HCT116 (cell line): ENCODE data around the gene CIART. TPM values are rescaled to one million over a fixed set of nuclear protein-coding genes. Genes with fewer than 3 reads are reported as not detected.
A peak's percentile ranks its signal among the peaks of the same experiment; 100 is the strongest.

Experiments
- ATAC-seq: fragments of 200-7000 bp; cut with Tn5 transposase; 2 replicates; pipeline ENCODE4 v1.9.1; 2020; ENCODE audit warnings: mild to moderate bottlenecking, moderate library complexity
- BruUV-seq: library from RNA; stranded (reverse); fragments of 400-500 nt; replicated peaks from 2 replicates; lab custom pipeline; 2021; lab: Mats Ljungman, UMichigan
- CTCF ChIA-PET: fragments of 300-600 bp; sonication (Branson Sonifier 250); formaldehyde crosslinking; loops from one replicate; lab custom pipeline; 2021; ENCODE audit warnings: antibody characterized with exemption; lab: Charles Lee
- POLR2A ChIA-PET: fragments of 300-600, 350-600 bp; sonication (Branson Sonifier 250); formaldehyde crosslinking; loops from one replicate; lab custom pipeline; 2021; ENCODE audit warnings: antibody characterized with exemption; lab: Charles Lee
- RAD21 ChIA-PET, 2 experiments: fragments of 300-600 bp; sonication (Branson Sonifier 250); formaldehyde crosslinking; loops; one replicate each; lab custom pipeline; 2023; ENCODE audit warnings: low total read pairs in 2 of 2; ENCODE audit not compliant: uncharacterized antibody in 2 of 2, unreplicated experiment in 2 of 2, low non-redundant PET in 1 of 2; lab: Charles Lee
- DNase-seq: peaks from one replicate; pipeline ENCODE4 v3.0.0-alpha.2; 2010; ENCODE audit warnings: low read depth, low spot score
- H2AFZ ChIP-seq: fragments of 200-600 bp; shearing (Covaris generic), sonication (generic); 2 replicates; pipeline ENCODE4 v1.6.1; 2017; ENCODE audit warnings: low read depth, mixed run types, mixed read lengths, antibody characterized with exemption, low read length; ENCODE audit not compliant: poor library complexity, severe bottlenecking
- H3K27ac ChIP-seq: 2 replicates; pipeline ENCODE4 v1.5.1; 2012; ENCODE audit warnings: low read depth, low read length
- H3K27me3 ChIP-seq: fragments of 200-600 bp; sonication (generic); 2 replicates; pipeline ENCODE4 v1.6.1; 2016; ENCODE audit warnings: mixed run types, low read length, mixed read lengths; ENCODE audit not compliant: insufficient read depth
- H3K36me3 ChIP-seq, 2 experiments: fragments of 200-500 bp in 1 of 2; fragments of 200-600 bp in 1 of 2; sonication (Bioruptor generic) in 1 of 2; sonication (generic) in 1 of 2; 2 replicates each; pipeline versions ENCODE4 v1.5.1 to v1.6.1; 2014 to 2016; ENCODE audit warnings: low read length in 2 of 2, inconsistent platforms in 1 of 2, mixed read lengths in 1 of 2, mixed run types in 1 of 2; ENCODE audit not compliant: insufficient read depth in 2 of 2, control insufficient read depth in 1 of 2
- H3K4me1 ChIP-seq, 2 experiments: fragments of 200-600 bp in 1 of 2; sonication (generic) in 1 of 2; 2 replicates each; pipeline versions ENCODE4 v1.5.1 to v1.6.1; 2012 to 2017; ENCODE audit warnings: low read length in 2 of 2, inconsistent platforms in 1 of 2, mild to moderate bottlenecking in 1 of 2, mixed read lengths in 1 of 2, mixed run types in 1 of 2, moderate library complexity in 1 of 2; ENCODE audit not compliant: insufficient read depth in 2 of 2, control insufficient read depth in 1 of 2
- H3K4me2 ChIP-seq: fragments of 200-600 bp; sonication (generic); 2 replicates; pipeline ENCODE4 v1.6.1; 2017; ENCODE audit warnings: mixed run types, low read length, mixed read lengths
- H3K4me3 ChIP-seq, 2 experiments: fragments of 200-600 bp in 1 of 2; sonication (generic) in 1 of 2; replicated peaks in 1 of 2; 2 replicates each; pipeline ENCODE4 v1.5.1; 2011 to 2016; ENCODE audit warnings: low read length in 2 of 2, control low read depth in 1 of 2, low read depth in 1 of 2, mild to moderate bottlenecking in 1 of 2, mixed read lengths in 1 of 2, mixed run types in 1 of 2
- H3K79me2 ChIP-seq: fragments of 200-600 bp; sonication (generic); 2 replicates; pipeline ENCODE4 v1.6.1; 2017; ENCODE audit warnings: mild to moderate bottlenecking, mixed run types, low read length, moderate library complexity, mixed read lengths; ENCODE audit not compliant: insufficient read depth
- H3K9ac ChIP-seq: fragments of 200-600 bp; sonication (generic); 2 replicates; pipeline ENCODE4 v1.6.1; 2016; ENCODE audit warnings: low read length, mixed read lengths
- H3K9me2 ChIP-seq: fragments of 200-600 bp; sonication (generic), shearing (Covaris generic); 2 replicates; pipeline ENCODE4 v1.6.1; 2017; ENCODE audit warnings: mixed run types, mild to moderate bottlenecking, moderate library complexity; ENCODE audit not compliant: insufficient read depth
- H3K9me3 ChIP-seq, 2 experiments: fragments of 200-500 bp in 1 of 2; fragments of 200-600 bp in 1 of 2; sonication (Bioruptor generic) in 1 of 2; sonication (generic) in 1 of 2; 2 replicates each; pipeline ENCODE4 v1.6.1; 2014 to 2017; ENCODE audit warnings: low read length in 2 of 2, mixed read lengths in 2 of 2, inconsistent platforms in 1 of 2, low read depth in 1 of 2, mild to moderate bottlenecking in 1 of 2, mixed run types in 1 of 2, moderate library complexity in 1 of 2; ENCODE audit not compliant: control insufficient read depth in 1 of 2, insufficient read depth in 1 of 2
- H4K20me1 ChIP-seq: fragments of 200-600 bp; sonication (generic), shearing (Covaris generic); 2 replicates; pipeline ENCODE4 v1.6.1; 2017; ENCODE audit warnings: mixed run types, mild to moderate bottlenecking, moderate library complexity; ENCODE audit not compliant: insufficient read depth
- CBX3 ChIP-seq: IDR thresholded peaks from 2 replicates; pipeline ENCODE4 v1.6.1; 2012; ENCODE audit warnings: low read depth
- CEBPB ChIP-seq: IDR thresholded peaks from 2 replicates; pipeline ENCODE4 v1.6.1; 2012; ENCODE audit warnings: low read depth
- EZH2phosphoT487 ChIP-seq: fragments of 200-600 bp; IDR thresholded peaks from 2 replicates; pipeline ENCODE4 v1.6.1; 2018; ENCODE audit warnings: antibody characterized with exemption, borderline replicate concordance
- FOSL1 ChIP-seq: IDR thresholded peaks from 2 replicates; pipeline ENCODE4 v1.6.1; 2012; ENCODE audit warnings: low read depth
- JUND ChIP-seq: IDR thresholded peaks from 2 replicates; pipeline ENCODE4 v1.6.1; 2012
- POLR2A ChIP-seq: IDR thresholded peaks from 2 replicates; pipeline ENCODE4 v1.7.0; 2011; ENCODE audit warnings: borderline replicate concordance; ENCODE audit not compliant: insufficient read depth, insufficient read length; ENCODE audit errors: extremely low read depth
- POLR2AphosphoS5 ChIP-seq: IDR thresholded peaks from 2 replicates; pipeline ENCODE4 v1.6.1; 2011; ENCODE audit warnings: mild to moderate bottlenecking, low read depth, low read length, moderate library complexity
- SP1 ChIP-seq: IDR thresholded peaks from 2 replicates; pipeline ENCODE4 v1.6.1; 2012; ENCODE audit warnings: low read depth
- YY1 ChIP-seq: IDR thresholded peaks from 2 replicates; pipeline ENCODE4 v1.6.1; 2011; ENCODE audit warnings: low read length, low read depth, moderate library complexity, mild to moderate bottlenecking; ENCODE audit not compliant: insufficient replicate concordance; ENCODE audit errors: extremely low read depth
- ZNF274 ChIP-seq: fragments of 200-500 bp; sonication (Bioruptor generic); IDR thresholded peaks from 2 replicates; pipeline ENCODE4 v1.6.1; 2014; ENCODE audit warnings: mild to moderate bottlenecking, low read depth, low read length, inconsistent platforms
- intact Hi-C: fragments of 100-400 bp; cut with micrococcal nuclease; formaldehyde crosslinking; loops from 2 replicates; pipeline ENCODE4 v1.10.0; 2022
- total RNA-seq: library from RNA; stranded (reverse); gene quantifications from one replicate; pipeline ENCODE4 v1.2.1, GENCODE V29; 2021; ENCODE audit not compliant: unreplicated experiment
- TF ChIP-seq, protein P1 (sequence below): IDR thresholded peaks from 2 replicates; pipeline ENCODE4 v1.6.1; 2011; ENCODE audit warnings: mild to moderate bottlenecking, low read length, moderate library complexity; ENCODE audit not compliant: insufficient replicate concordance; ENCODE audit errors: extremely low read depth
- TF ChIP-seq, protein P2 (sequence below): IDR thresholded peaks from 2 replicates; pipeline ENCODE4 v1.6.1; 2012; ENCODE audit warnings: low read depth

The CIART gene
- total RNA-seq, 1 experiment from 2014 or later: 0.22 TPM

DNA sequence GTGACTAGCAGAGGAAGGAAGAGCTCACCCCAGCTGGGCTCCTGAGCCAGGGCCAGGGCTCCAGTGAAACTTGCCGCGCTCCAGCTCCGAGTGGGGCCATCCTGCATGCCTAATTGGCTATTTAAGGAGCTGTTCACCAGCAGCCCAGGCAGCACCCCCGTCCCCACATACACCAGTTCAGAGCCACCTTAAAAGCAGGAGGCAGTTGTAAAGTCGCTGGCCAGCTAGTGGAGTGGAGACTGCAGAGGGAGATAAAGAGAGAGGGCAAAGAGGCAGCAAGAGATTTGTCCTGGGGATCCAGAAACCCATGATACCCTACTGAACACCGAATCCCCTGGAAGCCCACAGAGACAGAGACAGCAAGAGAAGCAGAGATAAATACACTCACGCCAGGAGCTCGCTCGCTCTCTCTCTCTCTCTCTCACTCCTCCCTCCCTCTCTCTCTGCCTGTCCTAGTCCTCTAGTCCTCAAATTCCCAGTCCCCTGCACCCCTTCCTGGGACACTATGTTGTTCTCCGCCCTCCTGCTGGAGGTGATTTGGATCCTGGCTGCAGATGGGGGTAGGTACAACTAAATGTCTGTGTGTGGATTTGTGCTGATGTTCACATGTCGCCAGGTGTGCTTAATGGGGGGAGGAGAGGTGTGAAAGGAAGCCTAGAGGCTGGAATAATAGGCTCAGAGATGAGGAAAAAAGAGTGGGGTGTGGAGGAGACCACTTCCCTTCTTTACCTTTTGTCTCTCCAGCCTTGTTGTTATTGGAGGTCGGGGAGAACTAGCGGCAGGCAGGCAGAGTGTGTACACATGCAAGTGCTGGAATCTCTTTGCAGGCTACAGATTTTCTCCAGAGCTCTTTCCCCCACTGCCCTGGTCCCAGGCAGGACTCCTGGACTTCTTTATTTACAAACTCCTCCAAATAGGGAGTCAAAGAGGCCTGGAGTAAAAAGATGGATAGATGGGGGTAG lies 24.4 kb upstream of the CIART start, which contains the start of gene CA14:
Gene CA14 (plus strand): TSS at position 151 of the 962 bp plus-strand sequence. CDS start 355 bp downstream, at position 506.
- H3K9me2 ChIP-seq: no peaks in the 10 kb centered on the region
- H4K20me1 ChIP-seq: no peaks in the 10 kb centered on the region
- no peak within 1 kb of the TSS for H3K9ac ChIP-seq
- DNase-seq (no peak), ATAC-seq (no peak)
- no peak within 1 kb of the TSS for H3K27ac ChIP-seq
- H3K9me3 ChIP-seq: no peaks in the 10 kb centered on the region
- H3K4me3 ChIP-seq: no peak within 1 kb of the TSS
- no peaks in the 10 kb centered on the region for H3K79me2 ChIP-seq
- H3K27me3 ChIP-seq: no peaks in the 10 kb centered on the region
- intact Hi-C loops: loop anchor here (5.0 to 10.0 kb wide), 5 partner anchors 64 to 739 kb away; partner anchors contain the start of gene PRPF3
- no peak within 1 kb of the TSS for H3K4me2 ChIP-seq
- H2AFZ ChIP-seq: no peak within 1 kb of the TSS
- no peak for TF ChIP-seq CBX3
- H3K4me1 ChIP-seq: peaks cover 27 to 52% of the 10 kb centered on the region in 2 experiments
- H3K36me3 ChIP-seq: no peaks in the 10 kb centered on the region
- ChIA-PET CTCF (interaction anchor here (1.0 to 2.3 kb wide), 2 partner anchors 24 to 738 kb away, joined by 3 to 11 read pairs; no protein-coding TSS in a partner anchor), POLR2A (no interaction called here), RAD21 (no interaction called here)
- BruUV-seq: no TSS peak

DNA sequence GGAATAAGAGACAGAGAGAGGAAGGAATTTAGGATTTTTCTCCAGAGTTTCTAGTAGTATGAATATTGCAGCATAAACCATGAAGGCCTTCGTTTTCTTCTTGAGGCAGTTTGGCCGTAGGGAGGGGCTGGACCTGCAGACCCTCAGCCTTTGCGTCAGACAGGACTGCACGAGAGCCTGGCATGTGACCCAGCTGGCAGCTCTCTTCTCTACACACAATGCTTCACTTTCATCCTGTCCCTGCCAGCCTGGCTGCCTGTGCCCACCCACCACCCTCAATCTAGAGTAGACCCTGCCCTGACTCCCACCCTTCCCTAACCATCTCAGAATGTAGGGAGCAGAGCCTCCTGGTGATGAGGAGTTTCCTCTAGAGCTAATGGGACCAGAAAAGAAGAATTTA lies 23.1 kb upstream of the CIART start:
- H3K79me2 ChIP-seq: no peaks in the 10 kb centered on the region
- no peaks in the 10 kb centered on the region for H3K36me3 ChIP-seq
- H4K20me1 ChIP-seq: no peaks in the 10 kb centered on the region
- peak overlapping the region; percentile 76 for H3K4me2 ChIP-seq
- RAD21 ChIA-PET: no interaction called here
- H3K4me1 ChIP-seq: peaks cover 30 to 61% of the 10 kb centered on the region in 2 experiments
- H2AFZ ChIP-seq: no peak overlapping the region
- ATAC-seq (no peak), DNase-seq (no peak)
- no peaks in the 10 kb centered on the region for H3K9me2 ChIP-seq
- no peaks in the 10 kb centered on the region for H3K9me3 ChIP-seq
- H3K9ac ChIP-seq: 0 out of 2 replicates have a peak overlapping the region, but pooled peaks have one; percentile 42
- POLR2A ChIA-PET: interaction anchor here (1.6 kb wide), 1 partner anchor 274 kb away, joined by 3 read pairs; no protein-coding TSS in a partner anchor
- no peaks in the 10 kb centered on the region for H3K27me3 ChIP-seq
- intact Hi-C loops: loop anchor here (5.0 to 10.0 kb wide), 5 partner anchors 63 to 738 kb away; partner anchors contain the start of gene PRPF3
- CTCF ChIA-PET: interaction anchor here (0.8 to 1.2 kb wide), 3 partner anchors 14 to 273 kb away, joined by 3 to 5 read pairs (median 3); no protein-coding TSS in a partner anchor
- no TSS peak for BruUV-seq
- peak overlapping the region; percentile 70; the same call in 1 of the 2 replicates for H3K27ac ChIP-seq
- H3K4me3 ChIP-seq: no peak overlapping the region; a peak in 1 of 4 replicates
- TF ChIP-seq, protein P1, sequence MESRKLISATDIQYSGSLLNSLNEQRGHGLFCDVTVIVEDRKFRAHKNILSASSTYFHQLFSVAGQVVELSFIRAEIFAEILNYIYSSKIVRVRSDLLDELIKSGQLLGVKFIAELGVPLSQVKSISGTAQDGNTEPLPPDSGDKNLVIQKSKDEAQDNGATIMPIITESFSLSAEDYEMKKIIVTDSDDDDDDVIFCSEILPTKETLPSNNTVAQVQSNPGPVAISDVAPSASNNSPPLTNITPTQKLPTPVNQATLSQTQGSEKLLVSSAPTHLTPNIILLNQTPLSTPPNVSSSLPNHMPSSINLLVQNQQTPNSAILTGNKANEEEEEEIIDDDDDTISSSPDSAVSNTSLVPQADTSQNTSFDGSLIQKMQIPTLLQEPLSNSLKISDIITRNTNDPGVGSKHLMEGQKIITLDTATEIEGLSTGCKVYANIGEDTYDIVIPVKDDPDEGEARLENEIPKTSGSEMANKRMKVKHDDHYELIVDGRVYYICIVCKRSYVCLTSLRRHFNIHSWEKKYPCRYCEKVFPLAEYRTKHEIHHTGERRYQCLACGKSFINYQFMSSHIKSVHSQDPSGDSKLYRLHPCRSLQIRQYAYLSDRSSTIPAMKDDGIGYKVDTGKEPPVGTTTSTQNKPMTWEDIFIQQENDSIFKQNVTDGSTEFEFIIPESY: no peak
- no peak for TF ChIP-seq SP1
- TF ChIP-seq POLR2AphosphoS5: no peak
- no peak for TF ChIP-seq JUND
- TF ChIP-seq YY1: no peak
- no peak for TF ChIP-seq CBX3
- no peak for TF ChIP-seq FOSL1
- TF ChIP-seq EZH2phosphoT487: no peak
- TF ChIP-seq, protein P2, sequence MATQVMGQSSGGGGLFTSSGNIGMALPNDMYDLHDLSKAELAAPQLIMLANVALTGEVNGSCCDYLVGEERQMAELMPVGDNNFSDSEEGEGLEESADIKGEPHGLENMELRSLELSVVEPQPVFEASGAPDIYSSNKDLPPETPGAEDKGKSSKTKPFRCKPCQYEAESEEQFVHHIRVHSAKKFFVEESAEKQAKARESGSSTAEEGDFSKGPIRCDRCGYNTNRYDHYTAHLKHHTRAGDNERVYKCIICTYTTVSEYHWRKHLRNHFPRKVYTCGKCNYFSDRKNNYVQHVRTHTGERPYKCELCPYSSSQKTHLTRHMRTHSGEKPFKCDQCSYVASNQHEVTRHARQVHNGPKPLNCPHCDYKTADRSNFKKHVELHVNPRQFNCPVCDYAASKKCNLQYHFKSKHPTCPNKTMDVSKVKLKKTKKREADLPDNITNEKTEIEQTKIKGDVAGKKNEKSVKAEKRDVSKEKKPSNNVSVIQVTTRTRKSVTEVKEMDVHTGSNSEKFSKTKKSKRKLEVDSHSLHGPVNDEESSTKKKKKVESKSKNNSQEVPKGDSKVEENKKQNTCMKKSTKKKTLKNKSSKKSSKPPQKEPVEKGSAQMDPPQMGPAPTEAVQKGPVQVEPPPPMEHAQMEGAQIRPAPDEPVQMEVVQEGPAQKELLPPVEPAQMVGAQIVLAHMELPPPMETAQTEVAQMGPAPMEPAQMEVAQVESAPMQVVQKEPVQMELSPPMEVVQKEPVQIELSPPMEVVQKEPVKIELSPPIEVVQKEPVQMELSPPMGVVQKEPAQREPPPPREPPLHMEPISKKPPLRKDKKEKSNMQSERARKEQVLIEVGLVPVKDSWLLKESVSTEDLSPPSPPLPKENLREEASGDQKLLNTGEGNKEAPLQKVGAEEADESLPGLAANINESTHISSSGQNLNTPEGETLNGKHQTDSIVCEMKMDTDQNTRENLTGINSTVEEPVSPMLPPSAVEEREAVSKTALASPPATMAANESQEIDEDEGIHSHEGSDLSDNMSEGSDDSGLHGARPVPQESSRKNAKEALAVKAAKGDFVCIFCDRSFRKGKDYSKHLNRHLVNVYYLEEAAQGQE: no peak
- TF ChIP-seq POLR2A: no peak
- no peak for TF ChIP-seq CEBPB
- no peak for TF ChIP-seq ZNF274
